Activated naive CD8-positive, alpha-beta T cell treated with anti-CD3 and anti-CD28 coated beads for 36 hours (primary cell): Measurements from ENCODE around the gene TLCD2. TPM values are rescaled to one million over a fixed set of nuclear protein-coding genes. Genes with fewer than 3 reads are reported as not detected.
A peak's percentile ranks its signal among the peaks of the same experiment; 100 is the strongest.
"Not testable (repeated sequence)": the region's sequence is repeated elsewhere in the genome, so short reads cannot be mapped to it uniquely, and the experiment has no call there.

Experiments used
- DNase-seq: peaks from one replicate; pipeline ENCODE4 v3.0.0; 2021
- H3K27ac Mint-ChIP-seq: one replicate; pipeline ENCODE4 v1.8.0; 2022; ENCODE audit warnings: mild to moderate bottlenecking, moderate library complexity, mixed read lengths
- H3K27me3 Mint-ChIP-seq: one replicate; pipeline ENCODE4 v1.8.0; 2022; ENCODE audit warnings: mild to moderate bottlenecking, mixed read lengths
- H3K36me3 Mint-ChIP-seq: one replicate; pipeline ENCODE4 v1.8.0; 2021; ENCODE audit warnings: mild to moderate bottlenecking, mixed read lengths
- H3K4me1 Mint-ChIP-seq: one replicate; pipeline ENCODE4 v1.8.0; 2021; ENCODE audit warnings: mixed read lengths
- H3K4me3 Mint-ChIP-seq: one replicate; pipeline ENCODE4 v1.8.0; 2022; ENCODE audit warnings: mild to moderate bottlenecking, moderate library complexity, mixed read lengths
- H3K9me3 Mint-ChIP-seq: one replicate; pipeline ENCODE4 v1.8.0; 2022; ENCODE audit warnings: mixed read lengths
- total RNA-seq, 2 experiments: library from RNA; stranded (reverse); gene quantifications; one replicate each; pipeline ENCODE4 v1.2.3, GENCODE V29; 2021

TLCD2 gene
- total RNA-seq, 2 experiments from 2014 or later = 0.04 to 0.06 TPM

- no peak overlapping the region for H3K4me3 Mint-ChIP-seq
- H3K9me3 Mint-ChIP-seq = no peaks in the 10 kb centered on the region
- H3K27ac Mint-ChIP-seq = no peak overlapping the region
- peaks cover 22% of the 10 kb centered on the region for H3K4me1 Mint-ChIP-seq
- H3K36me3 Mint-ChIP-seq = peaks cover 5% of the 10 kb centered on the region
- DNase-seq = no peak
- H3K27me3 Mint-ChIP-seq = no peaks in the 10 kb centered on the region
These were observed 17.1 kb upstream of the TLCD2 start for GRCh38 chr17:1727258-1727789.

- H3K27me3 Mint-ChIP-seq = no peaks in the 10 kb centered on the region
- DNase-seq = no peak
- no peaks in the 10 kb centered on the region for H3K9me3 Mint-ChIP-seq
- H3K4me3 Mint-ChIP-seq = no peak overlapping the region
- peaks cover 5% of the 10 kb centered on the region for H3K36me3 Mint-ChIP-seq
- peaks cover 22% of the 10 kb centered on the region for H3K4me1 Mint-ChIP-seq
- H3K27ac Mint-ChIP-seq = no peak overlapping the region
These were observed 16.6 kb upstream of the TLCD2 start for GRCh38 chr17:1726626-1727257.

GRCh38 chr17:1725642-1726511 is 15.7 kb upstream of the TLCD2 start:
- no peak for DNase-seq
- Mint-ChIP-seq H3K4me1 (peaks cover 22% of the 10 kb centered on the region), H3K9me3 (no peaks in the 10 kb centered on the region), H3K36me3 (peaks cover 5% of the 10 kb centered on the region), H3K27me3 (no peaks in the 10 kb centered on the region), H3K27ac (peak overlapping the region; percentile 65), H3K4me3 (peak overlapping the region; percentile 78)

GRCh38 chr17:1724869-1725641 is 14.9 kb upstream of the TLCD2 start:
- peaks cover 27% of the 10 kb centered on the region for H3K4me1 Mint-ChIP-seq
- DNase-seq = peak; percentile 20
- peaks cover 5% of the 10 kb centered on the region for H3K36me3 Mint-ChIP-seq
- no peaks in the 10 kb centered on the region for H3K27me3 Mint-ChIP-seq
- peak overlapping the region; percentile 65 for H3K27ac Mint-ChIP-seq
- H3K9me3 Mint-ChIP-seq = no peaks in the 10 kb centered on the region
- peak overlapping the region; percentile 78 for H3K4me3 Mint-ChIP-seq

- Mint-ChIP-seq H3K36me3 (peaks cover 2% of the 10 kb centered on the region), H3K4me1 (peaks cover 28% of the 10 kb centered on the region), H3K9me3 (no peaks in the 10 kb centered on the region), H3K27ac (peak within 1 kb of the TSS; percentile 83), H3K4me3 (peak within 1 kb of the TSS; percentile 78), H3K27me3 (no peaks in the 10 kb centered on the region)
- peak; percentile 90 for DNase-seq
These were observed 14.2 kb upstream of the TLCD2 start, which contains the start of gene WDR81 for GRCh38 chr17:1724351-1724868. WDR81 (plus strand) TSS chr17:1724704; CDS start chr17:1724960, 256 bp downstream.

GRCh38 chr17:1722022-1722421 is 11.8 kb upstream of the TLCD2 start:
- not testable (repeated sequence) for H3K27me3 Mint-ChIP-seq, H3K36me3 Mint-ChIP-seq, DNase-seq, H3K4me3 Mint-ChIP-seq, H3K27ac Mint-ChIP-seq, H3K9me3 Mint-ChIP-seq
- H3K4me1 Mint-ChIP-seq = peaks cover 30% of the 10 kb centered on the region

GRCh38 chr17:1720856-1721386 is 10.7 kb upstream of the TLCD2 start:
- no peaks in the 10 kb centered on the region for H3K9me3 Mint-ChIP-seq
- peak; percentile 64 for DNase-seq
- peak overlapping the region; percentile 42 for H3K27ac Mint-ChIP-seq
- peaks cover 34% of the 10 kb centered on the region for H3K4me1 Mint-ChIP-seq
- H3K27me3 Mint-ChIP-seq = no peaks in the 10 kb centered on the region
- no peak overlapping the region for H3K4me3 Mint-ChIP-seq
- H3K36me3 Mint-ChIP-seq = no peaks in the 10 kb centered on the region

- no peaks in the 10 kb centered on the region for H3K36me3 Mint-ChIP-seq
- peaks cover 33% of the 10 kb centered on the region for H3K4me1 Mint-ChIP-seq
- H3K9me3 Mint-ChIP-seq = no peaks in the 10 kb centered on the region
- peak overlapping the region; percentile 93 for H3K27ac Mint-ChIP-seq
- no peak for DNase-seq
- peaks cover 14% of the 10 kb centered on the region for H3K27me3 Mint-ChIP-seq
- H3K4me3 Mint-ChIP-seq = no peak overlapping the region
These were observed 8.4 kb upstream of the TLCD2 start for GRCh38 chr17:1718362-1719165.

- Mint-ChIP-seq H3K9me3 (no peaks in the 10 kb centered on the region), H3K4me1 (peaks cover 23% of the 10 kb centered on the region), H3K27ac (peak overlapping the region; percentile 93), H3K36me3 (no peaks in the 10 kb centered on the region), H3K27me3 (peaks cover 15% of the 10 kb centered on the region), H3K4me3 (peak overlapping the region; percentile 93)
- DNase-seq = peak; percentile 86
These were observed 6.9 kb upstream of the TLCD2 start for GRCh38 chr17:1716912-1717695.

- Mint-ChIP-seq H3K9me3 (no peaks in the 10 kb centered on the region), H3K4me1 (peaks cover 23% of the 10 kb centered on the region), H3K27ac (peak overlapping the region; percentile 93), H3K36me3 (no peaks in the 10 kb centered on the region), H3K27me3 (peaks cover 19% of the 10 kb centered on the region), H3K4me3 (peak overlapping the region; percentile 93)
- peak; percentile 100 for DNase-seq
These were observed 6.1 kb upstream of the TLCD2 start for GRCh38 chr17:1716076-1716911.

- no peak for DNase-seq
- Mint-ChIP-seq H3K4me1 (peaks cover 27% of the 10 kb centered on the region), H3K27ac (peak overlapping the region; percentile 67), H3K27me3 (peaks cover 25% of the 10 kb centered on the region), H3K9me3 (no peaks in the 10 kb centered on the region), H3K36me3 (no peaks in the 10 kb centered on the region), H3K4me3 (peak overlapping the region; percentile 92)
These were observed 5.6 kb upstream of the TLCD2 start for GRCh38 chr17:1715803-1716075.

- Mint-ChIP-seq H3K27ac (no peak overlapping the region), H3K27me3 (peaks cover 30% of the 10 kb centered on the region), H3K4me3 (peak overlapping the region; percentile 60), H3K36me3 (no peaks in the 10 kb centered on the region), H3K4me1 (peaks cover 28% of the 10 kb centered on the region), H3K9me3 (no peaks in the 10 kb centered on the region)
- peak; percentile 66 for DNase-seq
These were observed 5.0 kb upstream of the TLCD2 start for GRCh38 chr17:1714980-1715802.
